Measurements from ENCODE around the gene GDAP1L1.
A peak's percentile ranks its signal among the peaks of the same experiment; 100 is the strongest.
"Not testable (repeated sequence)": the region's sequence is repeated elsewhere in the genome, so short reads cannot be mapped to it uniquely, and the experiment has no call there.

GDAP1L1 gene

DNA sequence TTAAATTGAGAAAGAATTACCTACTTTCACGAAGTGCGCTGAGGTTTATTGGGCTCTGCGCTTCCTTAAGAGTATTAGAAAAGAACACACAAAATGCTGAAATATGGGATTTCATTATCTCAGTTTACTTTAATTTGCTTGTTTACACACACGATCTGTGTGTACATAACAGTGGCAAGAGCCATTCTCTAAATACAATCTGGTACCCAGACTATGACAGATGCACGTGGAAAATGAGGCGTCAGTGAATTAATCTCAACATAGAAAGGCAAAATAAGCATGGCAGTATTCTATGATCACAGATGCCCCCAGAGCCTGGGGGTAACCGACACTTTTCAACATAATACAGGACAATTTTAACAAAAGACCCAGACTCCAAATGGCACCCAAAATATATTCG, 55.6 kb downstream of the GDAP1L1 start:
- no peak for DNase-seq (ENCODE audit: low spot score)

DNA sequence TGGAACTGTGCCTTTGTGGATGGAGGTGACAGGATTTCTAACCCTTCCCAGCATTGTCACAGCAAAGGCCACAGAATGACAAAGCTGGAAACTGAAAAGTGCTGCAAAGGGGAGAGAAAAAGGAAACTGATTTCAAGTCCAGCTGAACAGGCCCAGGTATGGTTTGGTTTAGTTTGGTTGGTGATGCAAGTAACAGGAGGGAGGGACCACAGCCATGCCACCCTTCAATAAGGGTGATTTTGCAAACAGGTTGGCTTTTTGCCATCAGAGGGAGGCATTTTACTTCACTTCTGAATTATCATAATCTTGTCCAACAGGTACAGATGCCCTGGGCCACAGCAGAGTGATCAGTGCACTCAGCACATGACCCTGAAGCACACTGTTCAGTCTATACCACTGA, 57.3 kb downstream of the GDAP1L1 start:
- no peak for DNase-seq (ENCODE audit: low spot score)

DNA sequence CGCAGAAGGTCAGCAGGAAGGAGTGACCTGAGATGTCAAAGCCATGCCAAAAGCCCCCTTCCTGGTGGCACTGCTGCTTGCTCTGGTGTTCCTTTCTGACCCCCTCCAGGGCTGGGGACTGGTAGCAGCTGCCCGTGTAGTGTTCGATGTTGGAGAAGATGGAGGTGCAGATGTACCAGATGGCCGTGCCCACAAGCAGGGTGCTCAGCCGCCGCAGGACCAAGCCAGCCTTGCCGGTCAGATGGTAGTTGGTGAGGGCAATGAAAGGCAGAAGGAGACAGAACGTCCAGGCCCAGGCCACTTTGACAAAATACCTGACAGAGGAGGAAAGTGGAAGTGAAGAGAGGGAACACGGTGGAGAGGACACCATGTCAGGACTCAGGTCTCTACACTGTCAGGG, 59.8 kb downstream of the GDAP1L1 start:
- no peak for DNase-seq (ENCODE audit: low spot score)

DNA sequence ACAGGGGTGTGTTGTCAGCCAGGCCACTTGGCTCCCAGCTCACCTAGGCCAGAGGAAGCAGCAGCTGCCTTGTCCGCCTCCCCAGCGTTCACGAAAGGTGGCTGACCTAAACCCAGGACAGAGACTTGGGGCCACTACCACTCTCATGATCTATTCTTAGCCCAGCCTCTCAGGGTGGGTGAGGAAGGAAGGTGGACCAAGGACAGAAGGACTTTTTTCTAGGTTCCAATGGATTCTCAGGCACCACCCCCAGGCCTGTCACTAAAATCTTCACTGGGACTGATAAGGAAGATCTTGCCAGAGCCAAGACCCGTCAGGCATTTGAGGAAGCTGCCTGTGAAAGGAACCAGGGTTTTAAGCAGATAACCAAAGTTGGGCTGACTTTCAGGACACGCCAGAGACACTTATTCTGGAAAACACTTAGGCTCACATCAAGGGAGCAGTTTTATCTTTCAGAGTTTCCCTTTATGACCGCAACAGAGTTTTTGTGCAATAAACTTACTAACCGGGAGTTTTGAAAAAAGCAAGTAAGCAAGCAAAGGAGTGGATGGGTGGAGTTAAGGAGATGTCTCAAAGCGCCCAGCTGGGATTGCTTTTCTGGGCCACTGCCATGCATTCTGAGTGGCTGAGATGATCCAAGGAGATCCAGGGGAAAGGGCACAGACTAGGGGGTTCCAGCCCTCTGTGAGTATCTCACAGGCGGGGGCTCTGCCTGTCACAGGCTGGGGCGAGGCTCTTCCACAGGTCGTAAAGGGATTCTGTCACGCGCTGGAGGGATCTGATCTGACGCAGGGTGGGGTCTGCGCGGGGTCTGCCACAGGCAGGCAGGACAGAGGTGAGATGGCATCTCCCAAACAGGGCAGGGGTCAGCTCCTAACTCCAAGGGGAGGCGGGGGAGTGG, 62.9 kb downstream of the GDAP1L1 start:
- no peak for DNase-seq (ENCODE audit: low spot score)

DNA sequence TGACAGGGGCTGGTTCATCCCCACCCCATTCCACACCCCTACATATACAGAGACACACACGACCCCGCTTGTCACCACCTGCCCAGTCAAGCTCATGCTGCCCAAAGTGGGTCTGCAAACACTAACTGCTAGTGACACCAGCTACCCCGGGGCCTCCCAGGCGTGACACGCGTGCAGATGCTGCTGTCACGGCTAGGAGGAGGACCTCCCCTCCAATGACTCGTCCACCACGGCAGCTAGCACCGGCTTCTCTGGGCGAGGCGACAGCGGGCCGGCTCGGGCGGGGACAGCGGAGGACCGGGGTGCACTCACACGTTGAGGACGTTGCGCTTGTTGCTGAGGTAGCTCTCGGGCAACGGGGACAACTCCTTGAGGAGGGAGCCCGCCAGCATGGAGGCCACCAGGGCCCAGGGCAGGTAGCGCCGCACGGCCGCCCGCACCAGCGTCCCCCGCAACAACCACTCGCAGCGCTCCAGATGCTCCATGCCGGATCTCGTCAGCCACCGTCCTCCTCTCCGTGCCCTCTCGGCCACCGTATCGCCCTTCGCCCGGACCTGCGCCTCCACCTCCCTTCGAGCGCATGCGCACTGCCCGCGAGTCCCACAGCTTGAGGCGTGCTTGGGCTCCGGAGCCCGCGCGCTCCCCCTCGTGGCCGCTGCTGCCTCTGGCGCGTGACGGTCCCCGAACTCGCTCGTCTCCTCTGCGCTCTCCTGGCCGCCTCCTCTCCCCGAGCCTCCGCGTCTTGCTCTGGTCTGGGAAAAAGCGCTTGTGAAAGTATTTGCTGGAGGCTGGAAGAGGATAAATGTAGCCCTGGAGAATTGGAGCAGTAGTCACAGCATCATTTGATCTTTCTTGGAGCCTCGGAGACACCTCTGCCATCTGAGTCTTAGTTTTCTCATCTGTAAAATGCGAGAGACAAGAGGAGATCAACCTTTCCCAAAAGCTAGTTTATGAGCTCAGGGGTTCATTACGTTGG, 63.8 kb downstream of the GDAP1L1 start, which contains the start of gene FITM2:
Gene FITM2, minus strand, starts transcription at position 539 of the 976 bp plus-strand sequence. Its CDS starts 54 bp downstream, at position 485.
- DNase-seq (ENCODE audit: low spot score) = peak; percentile 98

DNA sequence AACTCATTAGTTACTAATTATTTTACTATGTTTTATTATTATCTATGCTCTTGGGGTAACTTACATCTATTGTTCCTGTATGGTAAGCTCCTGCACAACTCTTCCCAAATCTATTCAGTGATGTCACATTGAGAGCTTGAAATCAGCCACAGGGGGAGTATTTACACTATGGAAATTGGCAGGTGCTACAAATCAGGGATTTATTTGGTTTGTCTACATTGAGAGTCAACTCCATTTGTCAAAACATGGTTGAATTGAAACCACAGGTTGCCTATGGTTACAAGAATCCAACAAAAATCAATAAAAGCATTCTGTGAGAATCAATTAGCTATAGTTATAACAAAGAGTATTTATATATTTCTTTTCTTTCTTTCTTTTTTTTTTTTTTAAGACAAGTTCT, 67.8 kb downstream of the GDAP1L1 start:
- DNase-seq (ENCODE audit: low spot score) = no peak

DNA sequence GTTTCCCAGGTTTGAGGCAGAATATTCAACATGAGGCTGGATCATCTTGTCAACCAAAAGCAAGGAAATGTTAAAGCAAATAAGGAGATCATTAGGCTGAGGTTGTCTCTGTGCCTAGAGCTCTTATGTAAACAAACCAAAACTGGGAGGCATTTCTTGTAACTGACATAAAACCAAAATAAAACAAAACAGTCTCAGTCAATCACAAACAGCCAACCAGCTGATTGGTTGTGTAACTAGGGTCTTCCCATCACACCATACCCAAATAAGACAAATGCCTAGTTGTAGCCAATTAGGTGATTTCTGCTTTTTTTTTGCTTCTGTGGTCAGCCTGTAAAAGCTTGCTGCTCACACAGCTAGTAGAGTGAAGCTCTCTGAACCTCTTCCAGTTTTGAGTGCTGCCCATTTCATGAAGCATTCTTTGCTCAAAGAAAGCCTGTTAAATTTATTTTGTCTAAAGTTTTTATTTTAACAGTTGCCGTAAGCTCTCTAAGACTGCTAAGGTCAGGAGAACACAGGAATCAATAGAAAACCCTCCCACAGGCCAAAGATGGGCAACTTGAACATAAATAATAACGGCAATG, 72.8 kb downstream of the GDAP1L1 start:
- DNase-seq (ENCODE audit: low spot score) = no peak

DNA sequence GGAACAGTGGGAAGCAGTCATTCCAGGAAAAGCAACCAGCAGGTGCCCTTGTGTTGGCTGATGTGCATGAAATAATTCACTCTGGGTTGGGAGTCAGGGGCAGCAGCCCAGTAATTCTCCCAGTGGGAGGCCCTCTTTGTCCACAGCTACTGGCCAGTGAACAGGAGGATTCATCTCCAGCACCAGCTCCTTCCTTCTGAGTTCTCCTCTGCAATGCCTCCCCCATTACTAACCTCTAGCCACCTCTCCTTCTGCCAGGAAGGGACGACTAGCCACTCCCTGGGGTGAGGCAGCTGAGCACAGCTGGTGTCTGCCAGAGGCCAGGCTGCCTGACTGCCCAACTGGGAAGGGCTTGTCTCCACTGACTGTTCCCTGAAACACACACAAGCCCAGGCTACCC, 77.2 kb downstream of the GDAP1L1 start:
- no peak for DNase-seq (ENCODE audit: low spot score)

DNA sequence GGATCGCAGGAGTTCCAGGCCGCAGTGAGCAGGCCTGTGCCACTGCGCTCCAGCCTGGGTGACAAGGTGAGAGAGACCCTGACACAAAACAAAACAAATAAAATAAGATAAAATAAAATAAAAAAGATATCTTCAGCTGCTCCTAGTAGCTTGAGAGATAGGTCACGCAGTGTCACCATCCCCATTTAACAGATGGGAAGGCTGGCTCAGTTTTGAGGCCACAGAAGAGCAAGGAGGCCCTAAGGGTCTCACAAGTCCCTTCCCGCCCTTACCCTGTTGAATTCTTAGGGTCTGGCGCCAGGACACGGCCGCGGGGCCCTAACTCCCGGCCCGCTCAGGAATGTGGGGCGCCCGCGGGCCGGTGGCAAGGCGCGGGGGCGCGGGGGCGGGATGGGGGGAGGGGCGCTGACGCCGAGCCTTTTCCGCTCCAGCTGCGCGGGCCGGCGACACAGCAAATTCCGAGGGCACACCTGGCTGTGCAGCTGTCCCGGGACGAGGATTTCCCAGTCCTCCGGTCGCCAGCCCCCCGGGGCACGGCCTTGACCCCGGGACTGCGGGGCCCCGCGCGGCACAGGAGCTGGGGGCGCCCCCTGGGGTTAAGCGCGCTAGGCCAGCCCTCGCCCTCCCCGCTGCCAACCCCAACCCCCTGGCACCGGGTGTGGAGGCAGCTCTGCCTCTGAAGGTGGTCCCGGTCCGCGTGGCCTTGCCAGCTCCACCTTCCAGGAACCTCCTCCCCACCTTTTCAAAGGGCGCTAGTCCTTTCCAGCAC, 79.5 kb downstream of the GDAP1L1 start:
- no peak for DNase-seq (ENCODE audit: low spot score)

DNA sequence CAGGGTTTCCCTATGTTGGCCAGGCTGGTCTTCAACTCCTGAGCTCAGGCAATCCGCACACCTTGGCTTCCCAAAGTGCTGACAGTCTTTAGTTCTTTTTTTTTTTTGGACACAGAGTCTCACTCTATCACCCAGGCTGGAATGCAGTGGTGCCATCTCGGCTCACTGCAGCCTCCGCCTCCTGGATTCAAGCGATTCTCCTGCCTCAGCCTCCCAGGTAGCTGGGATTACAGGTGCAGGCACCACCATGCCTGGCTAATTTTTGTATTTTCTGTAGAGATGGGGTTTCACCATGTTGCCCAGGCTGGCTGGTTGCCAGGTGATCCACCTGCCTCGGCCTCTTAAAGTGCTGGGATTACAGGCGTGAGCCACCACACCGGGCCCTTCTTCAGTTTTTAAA, 80.6 kb downstream of the GDAP1L1 start:
- DNase-seq (ENCODE audit: low spot score) = not testable (repeated sequence)

DNA sequence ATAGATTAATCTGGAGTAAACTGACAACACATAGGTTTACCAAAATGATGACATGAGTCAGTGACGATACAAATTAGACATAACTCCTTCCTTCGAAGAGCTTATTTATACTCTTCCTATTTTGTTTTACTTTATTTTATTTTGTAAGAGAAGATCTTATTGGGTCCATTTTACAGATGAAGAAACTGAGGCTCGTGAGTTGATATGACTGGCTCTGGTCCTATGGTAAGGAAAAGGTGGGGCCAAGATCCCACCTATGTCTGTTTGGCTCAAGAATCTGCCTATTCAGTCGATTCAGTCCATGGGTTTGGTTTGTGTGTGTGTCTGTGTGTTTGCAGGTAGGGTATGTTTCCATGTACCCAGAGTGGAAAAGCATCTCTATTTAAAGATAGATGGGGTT, 81.3 kb downstream of the GDAP1L1 start:
- no peak for DNase-seq (ENCODE audit: low spot score)

All from CD4-positive, alpha-beta T cell treated with Interleukin-6 at 100 ng/mL for 8 hours (primary cell).